Mesendoderm (in vitro differentiated cells): Measurements from ENCODE around the gene SV2B.

Experiments
- DNase-seq: peaks from one replicate; pipeline ENCODE4 v3.0.0; 2013
- H2AK5ac ChIP-seq: 2 replicates; pipeline ENCODE4 v1.6.1; 2013; ENCODE audit warnings: low read length, inconsistent platforms
- H2BK120ac ChIP-seq: 2 replicates; pipeline ENCODE4 v1.6.1; 2013; ENCODE audit warnings: low read depth, mild to moderate bottlenecking, low read length, moderate library complexity, mixed read lengths
- H2BK15ac ChIP-seq: replicated peaks from 2 replicates; pipeline ENCODE4 v1.6.1; 2013; ENCODE audit warnings: low read depth, mild to moderate bottlenecking, moderate library complexity
- H2BK5ac ChIP-seq: 2 replicates; pipeline ENCODE4 v1.6.1; 2013; ENCODE audit warnings: low read length, inconsistent platforms
- H3K18ac ChIP-seq: 2 replicates; pipeline ENCODE4 v1.6.1; 2013; ENCODE audit warnings: mild to moderate bottlenecking, low read length, mixed read lengths
- H3K23ac ChIP-seq: one replicate; pipeline ENCODE4 v1.6.1; 2013; ENCODE audit warnings: low read length
- H3K27ac ChIP-seq: 2 replicates; pipeline ENCODE4 v1.5.1; 2013; ENCODE audit warnings: low read depth, mild to moderate bottlenecking, inconsistent platforms, low read length, moderate library complexity
- H3K27me3 ChIP-seq: 2 replicates; pipeline ENCODE4 v1.6.1; 2013; ENCODE audit warnings: low read length, control low read depth, mild to moderate bottlenecking, inconsistent platforms; ENCODE audit not compliant: insufficient read depth, poor library complexity
- H3K36me3 ChIP-seq: 2 replicates; pipeline ENCODE4 v1.6.1; 2013; ENCODE audit warnings: low read length, inconsistent platforms; ENCODE audit not compliant: control insufficient read depth, insufficient read depth
- H3K4ac ChIP-seq: one replicate; pipeline ENCODE4 v1.6.1; 2013; ENCODE audit warnings: low read depth, mild to moderate bottlenecking, low read length, moderate library complexity
- H3K4me1 ChIP-seq: 2 replicates; pipeline ENCODE4 v1.6.1; 2013; ENCODE audit warnings: low read depth, low read length, inconsistent platforms; ENCODE audit not compliant: control insufficient read depth
- H3K4me2 ChIP-seq: 2 replicates; pipeline ENCODE4 v1.6.1; 2013; ENCODE audit warnings: low read length
- H3K4me3 ChIP-seq: 2 replicates; pipeline ENCODE4 v1.5.1; 2013; ENCODE audit warnings: mild to moderate bottlenecking, low read length
- H3K56ac ChIP-seq: one replicate; pipeline ENCODE4 v1.6.1; 2013; ENCODE audit warnings: low read length
- H3K79me1 ChIP-seq: 2 replicates; pipeline ENCODE4 v1.6.1; 2013; ENCODE audit warnings: low read length, inconsistent platforms
- H3K79me2 ChIP-seq: 2 replicates; pipeline ENCODE4 v1.6.1; 2013; ENCODE audit warnings: mild to moderate bottlenecking, low read length; ENCODE audit not compliant: control insufficient read depth, insufficient read depth
- H3K9ac ChIP-seq: 2 replicates; pipeline ENCODE4 v1.6.1; 2013; ENCODE audit warnings: low read length, inconsistent platforms
- H4K5ac ChIP-seq: one replicate; pipeline ENCODE4 v1.6.1; 2013; ENCODE audit warnings: low read length
- H4K8ac ChIP-seq: one replicate; pipeline ENCODE4 v1.6.1; 2013; ENCODE audit warnings: low read depth, mild to moderate bottlenecking, control low read depth, low read length, moderate library complexity
- WGBS: extraction: QIAGEN DNeasy Blood & Tissue Kit; methylation state at CpG from one replicate; pipeline ENCODE4 v1.1.7; 2013; ENCODE audit warnings: low lambda C conversion rate, missing lambda C conversion rate; ENCODE audit not compliant: insufficient coverage; ENCODE audit errors: extremely low coverage; 5-methylcytosine and 5-hydroxymethylcytosine counted together

SV2B gene

GRCh38 chr15:91346259-91346658, 246.2 kb downstream of the SV2B start:
- H2AK5ac ChIP-seq: no peak overlapping the region
- no peaks in the 10 kb centered on the region for H3K27me3 ChIP-seq
- no peak for DNase-seq
- no peaks in the 10 kb centered on the region for H3K79me2 ChIP-seq
- no peak overlapping the region for H3K27ac ChIP-seq
- H2BK120ac ChIP-seq: no peak overlapping the region
- no peak overlapping the region for H3K56ac ChIP-seq
- H3K23ac ChIP-seq: no peak overlapping the region
- no peak overlapping the region for H3K9ac ChIP-seq
- H3K18ac ChIP-seq: no peak overlapping the region
- H4K8ac ChIP-seq: no peak overlapping the region
- H4K5ac ChIP-seq: no peak overlapping the region
- no peaks in the 10 kb centered on the region for H3K36me3 ChIP-seq
- H2BK5ac ChIP-seq: no peak overlapping the region
- no peak overlapping the region for H3K4me3 ChIP-seq
- whole genome bisulfite sequencing: no CpG with 5 or more reads among the region's 2 CpGs
- H2BK15ac ChIP-seq: no peak overlapping the region
- no peak overlapping the region for H3K4me2 ChIP-seq
- H3K4ac ChIP-seq: no peak overlapping the region
- no peaks in the 10 kb centered on the region for H3K79me1 ChIP-seq
- no peaks in the 10 kb centered on the region for H3K4me1 ChIP-seq

- no CpG with 5 or more reads among the region's 3 CpGs for WGBS
- Histone ChIP-seq H3K4me1 (no peaks in the 10 kb centered on the region), H3K56ac (no peak overlapping the region), H3K4me2 (no peak overlapping the region), H3K27ac (no peak overlapping the region), H3K79me2 (no peaks in the 10 kb centered on the region), H4K8ac (no peak overlapping the region), H3K23ac (no peak overlapping the region), H2BK5ac (no peak overlapping the region), H3K36me3 (no peaks in the 10 kb centered on the region), H3K79me1 (no peaks in the 10 kb centered on the region), H3K4ac (no peak overlapping the region), H3K9ac (no peak overlapping the region), H3K4me3 (no peak overlapping the region), H2BK15ac (no peak overlapping the region), H2BK120ac (no peak overlapping the region), H4K5ac (no peak overlapping the region), H2AK5ac (no peak overlapping the region), H3K27me3 (no peaks in the 10 kb centered on the region), H3K18ac (no peak overlapping the region)
- DNase-seq: no peak
These were observed 248.9 kb downstream of the SV2B start for GRCh38 chr15:91348752-91349500.
